K562 (cell line): ENCODE measurements around the gene PKD1L1.

Experiments
- BHLHE40 ChIP-seq: IDR thresholded peaks from 2 replicates; pipeline ENCODE4 v1.6.1; 2011; ENCODE audit warnings: low read length, improper control_type of control experiment
- GATAD2B ChIP-seq: fragments of 450-650 bp; IDR thresholded peaks from 2 replicates; pipeline ENCODE4 v1.6.1; 2017; ENCODE audit warnings: mild to moderate bottlenecking, borderline replicate concordance

DNA sequence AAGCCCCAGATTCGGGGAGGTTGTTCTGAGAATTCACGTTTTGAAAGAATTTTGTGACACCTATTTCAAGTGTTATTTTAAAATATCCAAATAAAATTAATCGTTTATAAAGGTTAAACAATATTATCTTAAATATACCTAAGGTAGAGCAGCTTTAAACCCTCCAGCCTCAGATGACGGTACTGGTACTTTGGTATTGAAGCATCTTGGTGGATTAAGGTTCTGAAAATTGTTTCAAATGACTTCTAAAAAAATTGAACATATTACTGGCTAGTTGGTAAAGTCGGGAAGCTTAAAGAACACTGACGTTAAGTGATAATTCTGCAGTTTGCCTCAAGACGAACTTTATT is 31.5 kb upstream of the PKD1L1 start:
- TF ChIP-seq BHLHE40 = no peak
- TF ChIP-seq GATAD2B = 0 out of 2 replicates have a peak, but pooled peaks have one; percentile 7
